ENCODE data around the gene LTA.

DNA sequence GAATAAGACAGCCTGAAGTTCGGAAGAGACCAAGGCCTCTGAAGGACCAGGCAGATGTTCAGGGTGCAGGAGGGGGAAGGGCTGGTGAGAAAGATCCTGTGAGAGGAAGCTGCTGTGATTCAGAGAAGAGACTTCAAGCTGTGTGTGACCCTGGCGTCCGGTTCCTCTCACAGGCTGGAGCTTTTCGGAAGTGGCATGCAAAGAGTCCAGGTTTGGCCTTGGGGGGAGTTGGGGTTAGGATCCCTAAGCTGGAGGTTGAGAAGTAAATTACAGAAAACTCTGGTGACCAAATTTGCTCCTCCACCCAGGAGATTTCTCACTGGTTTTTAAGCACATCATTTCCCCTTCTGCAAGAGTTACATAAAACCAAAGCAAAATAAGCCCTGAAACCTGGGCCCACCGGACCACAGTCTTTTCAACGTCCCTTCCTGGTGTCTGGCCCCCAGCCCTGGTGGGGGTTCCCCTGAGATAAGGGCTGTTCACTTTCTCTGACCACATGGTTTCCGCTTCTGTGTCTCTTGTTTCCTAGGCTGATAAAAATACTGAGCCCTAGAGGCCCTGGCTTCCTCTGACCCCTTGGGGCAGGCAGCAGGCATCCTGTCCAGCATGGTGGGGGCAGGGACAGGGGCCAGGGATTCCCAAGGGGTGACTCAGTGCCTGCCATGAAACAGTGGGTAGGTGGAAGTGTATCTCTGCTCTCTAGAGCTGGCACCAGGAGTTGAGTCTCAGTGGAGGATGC is 12.0 kb upstream of the LTA start:
- TF ChIP-seq, protein P1, sequence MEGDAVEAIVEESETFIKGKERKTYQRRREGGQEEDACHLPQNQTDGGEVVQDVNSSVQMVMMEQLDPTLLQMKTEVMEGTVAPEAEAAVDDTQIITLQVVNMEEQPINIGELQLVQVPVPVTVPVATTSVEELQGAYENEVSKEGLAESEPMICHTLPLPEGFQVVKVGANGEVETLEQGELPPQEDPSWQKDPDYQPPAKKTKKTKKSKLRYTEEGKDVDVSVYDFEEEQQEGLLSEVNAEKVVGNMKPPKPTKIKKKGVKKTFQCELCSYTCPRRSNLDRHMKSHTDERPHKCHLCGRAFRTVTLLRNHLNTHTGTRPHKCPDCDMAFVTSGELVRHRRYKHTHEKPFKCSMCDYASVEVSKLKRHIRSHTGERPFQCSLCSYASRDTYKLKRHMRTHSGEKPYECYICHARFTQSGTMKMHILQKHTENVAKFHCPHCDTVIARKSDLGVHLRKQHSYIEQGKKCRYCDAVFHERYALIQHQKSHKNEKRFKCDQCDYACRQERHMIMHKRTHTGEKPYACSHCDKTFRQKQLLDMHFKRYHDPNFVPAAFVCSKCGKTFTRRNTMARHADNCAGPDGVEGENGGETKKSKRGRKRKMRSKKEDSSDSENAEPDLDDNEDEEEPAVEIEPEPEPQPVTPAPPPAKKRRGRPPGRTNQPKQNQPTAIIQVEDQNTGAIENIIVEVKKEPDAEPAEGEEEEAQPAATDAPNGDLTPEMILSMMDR (conservative IDR thresholded peaks at IDR 0.05): no peak
- no peak for TF ChIP-seq ZFX (IDR thresholded peaks at IDR 0.05)
